Measurements from ENCODE around the gene ATXN1.
A peak's percentile ranks its signal among the peaks of the same experiment; 100 is the strongest.
"Not testable (repeated sequence)": the region's sequence is repeated elsewhere in the genome, so short reads cannot be mapped to it uniquely, and the experiment has no call there.

Gene ATXN1

DNA sequence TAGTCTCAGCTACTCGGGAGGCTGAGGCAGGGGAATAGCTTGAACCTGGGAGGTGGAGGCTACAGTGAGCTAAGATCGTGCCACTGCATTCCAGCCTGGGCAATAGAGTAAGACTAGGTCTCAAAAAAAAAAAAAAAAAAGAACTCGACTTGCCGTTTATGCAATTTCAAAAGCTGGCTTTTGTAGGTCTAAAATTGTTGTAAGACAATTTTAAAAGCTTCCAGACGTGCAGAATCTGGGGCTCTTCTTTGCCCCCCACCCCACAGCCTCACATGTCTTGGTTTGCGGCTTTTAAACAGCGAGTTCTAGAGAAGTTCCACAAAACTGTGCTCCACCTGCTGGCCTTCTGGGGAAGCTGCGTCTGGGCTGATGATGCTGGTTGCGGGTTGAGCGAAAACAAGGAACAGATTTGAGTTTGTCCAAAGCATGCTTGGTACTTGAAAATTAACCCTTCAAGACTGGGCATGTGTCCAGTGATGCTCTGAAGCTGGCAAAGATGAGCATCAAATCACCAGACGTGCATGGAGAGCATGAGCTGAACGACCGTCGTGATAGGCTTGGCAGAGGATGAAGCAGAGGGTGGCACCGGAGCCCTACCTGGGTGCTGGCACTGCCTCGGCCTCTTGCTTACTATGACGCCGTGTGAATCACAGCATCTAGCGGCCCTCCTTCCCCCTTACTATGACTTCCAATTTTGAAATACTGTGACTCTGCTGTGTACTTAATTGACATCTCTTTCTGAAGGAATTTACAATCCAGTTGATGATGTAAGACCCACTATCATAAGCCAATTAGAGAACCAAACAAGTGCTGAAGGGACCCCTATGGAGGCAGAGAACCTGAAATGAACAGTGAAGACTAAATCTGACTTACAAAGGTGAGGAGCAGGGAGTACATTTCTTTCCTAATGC is 351.5 kb downstream of the ATXN1 start:
- peak; percentile 54 for DNase-seq (ENCODE audit: low spot score)

DNA sequence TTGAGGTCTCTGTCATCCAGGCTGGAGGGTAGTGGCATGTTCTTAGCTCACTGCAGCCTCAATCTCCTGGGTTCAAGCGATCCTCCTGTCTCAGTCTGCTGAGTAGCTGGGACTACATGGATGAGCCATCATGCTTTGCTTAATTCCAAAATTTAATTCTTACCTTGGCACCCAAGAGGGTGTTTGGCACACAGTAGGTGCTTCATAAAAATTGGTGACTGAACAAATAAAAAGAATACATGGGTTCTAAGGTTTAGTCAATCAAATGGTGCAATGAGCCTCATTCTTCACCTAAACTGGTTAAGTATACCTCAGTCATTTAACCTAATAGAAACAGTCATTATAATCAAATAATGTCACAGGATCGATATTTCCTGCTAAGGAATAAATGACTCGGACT is 352.5 kb downstream of the ATXN1 start:
- DNase-seq (ENCODE audit: low spot score) = no peak

GRCh38 chr6:16406966-16407365 is 354.3 kb downstream of the ATXN1 start:
- DNase-seq (ENCODE audit: low spot score) = no peak

- DNase-seq (ENCODE audit: low spot score) = not testable (repeated sequence)
Measured at GRCh38 chr6:16406538-16406937, 354.7 kb downstream of the ATXN1 start.

- no peak for DNase-seq (ENCODE audit: low spot score)
Measured at GRCh38 chr6:16405375-16405774, 355.9 kb downstream of the ATXN1 start.

DNA sequence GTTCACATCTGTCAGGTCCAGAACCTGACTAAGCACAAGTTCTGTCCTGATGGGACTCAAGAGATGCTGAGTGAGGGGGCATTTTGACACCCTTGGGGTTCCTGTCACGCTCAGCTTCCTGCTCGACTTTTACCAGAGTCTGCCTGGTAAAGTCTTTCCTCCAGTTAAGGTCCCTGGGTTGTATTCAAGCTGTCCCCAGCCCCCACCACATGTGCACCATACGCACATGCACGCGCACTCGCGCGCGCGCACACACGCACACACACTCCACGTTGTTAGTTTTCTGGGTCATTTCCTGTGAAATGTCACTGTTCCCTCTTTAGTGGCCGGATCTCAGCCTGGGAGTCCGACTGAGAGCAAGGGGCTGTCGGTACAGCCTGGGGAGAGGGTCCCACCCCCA is 356.8 kb downstream of the ATXN1 start:
- DNase-seq (ENCODE audit: low spot score) = no peak

GRCh38 chr6:16403831-16404230 is 357.4 kb downstream of the ATXN1 start:
- no peak for DNase-seq (ENCODE audit: low spot score)

DNA sequence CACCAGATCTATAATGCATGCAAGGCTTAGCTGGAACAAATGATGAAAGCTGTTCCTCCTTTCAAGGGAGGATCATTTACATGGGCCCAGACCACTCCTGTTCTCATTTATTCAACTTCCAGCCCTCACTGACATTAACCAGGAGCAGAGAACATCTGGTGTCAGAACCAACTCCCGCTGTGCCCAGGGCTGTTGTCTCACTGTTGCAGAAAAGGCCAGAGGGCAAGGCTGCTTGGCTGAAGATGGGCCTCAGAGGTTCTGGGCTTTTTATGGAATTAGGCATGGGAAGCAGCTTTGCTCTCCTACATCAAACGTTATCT is 358.7 kb downstream of the ATXN1 start:
- DNase-seq (ENCODE audit: low spot score) = no peak

DNA sequence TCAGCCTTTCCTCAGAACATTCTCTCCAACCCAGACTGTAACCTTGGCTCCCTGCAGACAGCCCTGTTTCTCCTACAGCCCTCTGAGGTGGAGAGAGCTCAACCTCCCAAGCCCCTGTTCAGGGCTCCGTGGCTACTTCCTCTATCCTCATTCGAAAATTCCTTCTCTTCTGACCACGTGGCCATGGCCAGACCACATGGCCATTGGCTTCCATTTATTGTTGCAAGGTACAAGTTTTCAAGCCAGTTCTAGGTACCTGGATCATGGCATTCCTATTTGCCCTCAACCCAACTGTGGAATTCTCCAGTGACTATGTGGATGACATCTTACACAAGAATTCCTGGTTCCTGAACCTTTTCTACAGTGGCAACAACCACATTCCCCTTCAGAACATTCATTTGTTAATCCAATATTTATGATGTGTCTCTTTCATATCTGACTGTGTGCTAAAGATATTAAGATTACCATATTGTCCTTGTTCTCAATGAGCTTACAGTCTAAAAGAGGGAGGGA is 361.0 kb downstream of the ATXN1 start:
- DNase-seq (ENCODE audit: low spot score) = no peak

- DNase-seq (ENCODE audit: low spot score) = no peak
Measured at GRCh38 chr6:16399695-16400094, 361.6 kb downstream of the ATXN1 start.

- DNase-seq (ENCODE audit: low spot score) = no peak
Measured at GRCh38 chr6:16399158-16399557, 362.1 kb downstream of the ATXN1 start.

DNA sequence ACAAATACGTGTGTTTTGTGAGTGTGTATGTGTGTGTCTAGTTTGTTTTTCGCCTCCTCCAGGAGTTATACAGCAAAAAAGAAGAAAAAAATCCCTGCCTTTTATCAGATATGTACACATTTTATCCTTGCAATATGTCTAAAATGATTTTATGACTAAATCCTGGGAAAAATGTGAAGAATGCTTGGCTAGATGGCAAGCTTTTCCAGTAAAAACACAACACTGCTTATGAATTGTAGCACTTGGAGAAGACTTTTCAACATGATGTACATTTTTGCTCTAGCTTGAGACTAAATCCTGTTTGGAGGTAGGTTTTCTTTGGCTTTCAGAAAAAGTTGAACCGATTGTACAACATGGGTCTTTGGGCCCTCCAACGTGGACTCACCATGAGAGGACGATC is 362.7 kb downstream of the ATXN1 start:
- no peak for DNase-seq (ENCODE audit: low spot score)

- DNase-seq (ENCODE audit: low spot score) = no peak
Measured at GRCh38 chr6:16397623-16398022, 363.6 kb downstream of the ATXN1 start.

DNA sequence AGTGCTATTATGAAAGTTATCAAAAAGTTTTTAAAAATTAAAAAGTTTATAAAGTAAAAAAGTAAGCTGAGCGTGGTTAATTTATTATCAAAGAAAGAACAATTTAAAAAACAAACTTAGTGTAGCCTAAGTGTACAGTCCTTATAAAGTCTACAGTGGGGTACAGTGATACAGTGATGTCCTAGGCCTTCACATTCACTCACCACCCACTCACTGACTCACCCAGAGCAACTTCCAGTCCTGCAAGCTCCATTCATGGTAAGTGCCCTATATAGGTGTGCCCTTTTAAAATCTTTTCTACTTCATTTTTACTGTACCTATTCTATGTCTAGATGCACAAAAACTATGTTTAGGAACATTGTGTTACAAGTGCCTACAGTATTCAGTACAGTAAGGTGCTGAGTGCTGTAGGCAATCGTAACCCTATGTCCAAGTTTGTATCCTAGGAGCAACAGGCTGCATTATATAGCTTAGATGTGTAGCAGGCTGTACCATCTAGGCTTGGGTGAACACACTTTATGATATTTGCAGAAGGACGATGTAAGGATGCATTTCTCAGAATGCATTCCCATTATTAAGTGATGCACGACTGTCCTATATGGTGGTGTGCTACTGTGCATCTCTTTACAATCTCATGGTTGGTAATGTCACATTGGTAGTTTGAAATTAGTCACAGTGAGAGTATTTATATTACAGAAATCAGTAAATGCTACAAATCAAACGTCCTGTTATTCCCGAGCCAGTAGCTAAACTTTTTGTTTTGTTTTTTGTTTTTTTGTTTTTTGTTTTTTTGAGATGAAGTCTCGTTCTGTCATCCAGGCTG is 364.6 kb downstream of the ATXN1 start:
- DNase-seq (ENCODE audit: low spot score) = no peak

DNA sequence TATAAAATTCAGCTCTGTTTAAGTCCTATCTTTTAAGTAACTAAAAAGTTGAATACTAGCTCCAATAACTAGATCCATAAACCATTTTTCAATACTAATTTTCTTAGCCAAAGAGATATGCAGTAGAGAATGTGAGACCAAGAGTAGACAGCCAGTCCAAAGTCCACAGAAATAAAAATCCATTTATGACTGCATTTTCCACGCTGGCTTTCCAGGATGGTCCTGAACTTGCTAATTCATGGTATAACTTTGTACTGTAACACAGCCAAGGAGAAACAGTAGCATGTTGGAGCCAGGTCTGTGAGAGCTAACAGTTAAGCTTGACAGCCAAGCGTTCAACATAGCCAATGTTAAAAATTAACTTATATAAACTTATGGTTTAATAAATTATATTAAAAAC is 366.6 kb downstream of the ATXN1 start:
- DNase-seq (ENCODE audit: low spot score) = no peak

GRCh38 chr6:16393326-16393725 is 367.9 kb downstream of the ATXN1 start:
- no peak for DNase-seq (ENCODE audit: low spot score)

DNA sequence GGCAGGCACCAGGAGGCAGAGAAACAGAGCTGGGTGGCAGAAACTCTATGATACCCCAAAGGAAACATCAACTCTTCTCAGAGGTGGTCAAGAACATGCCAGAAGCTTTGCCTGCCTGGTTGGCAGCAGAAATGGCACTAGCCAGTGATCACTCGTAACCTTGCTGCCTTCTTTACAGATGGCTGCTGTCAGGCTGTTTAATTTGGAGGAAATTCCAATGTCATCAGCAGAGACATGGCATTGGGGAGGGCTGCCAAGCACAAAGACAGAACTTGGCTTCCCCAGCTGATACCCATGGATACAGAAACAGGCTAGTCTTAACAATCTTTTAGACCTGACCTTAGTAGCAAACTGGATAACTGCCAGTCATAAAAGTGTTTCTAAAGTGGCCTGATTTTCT is 369.2 kb downstream of the ATXN1 start:
- no peak for DNase-seq (ENCODE audit: low spot score)

- no peak for DNase-seq (ENCODE audit: low spot score)
Measured at GRCh38 chr6:16391451-16391912, 369.8 kb downstream of the ATXN1 start.

DNA sequence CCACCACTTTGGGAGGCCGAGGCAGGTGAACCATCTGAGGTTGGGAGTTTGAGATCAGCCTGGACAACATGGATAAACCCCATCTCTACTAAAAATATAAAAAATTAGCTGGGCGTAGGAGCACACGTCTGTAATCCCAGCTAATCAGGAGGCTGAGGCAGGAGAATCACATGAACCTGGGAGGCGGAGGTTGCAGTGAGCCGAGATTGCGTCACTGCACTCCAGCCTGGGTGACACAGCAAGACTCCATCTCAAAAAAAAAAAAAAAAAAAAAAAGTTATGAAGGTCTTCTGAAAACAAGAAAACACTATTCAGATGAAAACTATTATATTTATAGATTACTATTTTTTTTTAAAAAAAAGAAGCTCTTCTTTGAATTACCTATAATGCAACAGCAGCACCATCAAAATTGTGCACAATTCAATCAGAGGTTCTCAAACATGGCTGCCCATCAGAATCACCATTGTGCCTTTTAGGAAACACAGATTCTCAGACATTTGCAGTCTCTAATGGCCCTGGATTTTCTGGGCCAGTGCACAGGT is 370.3 kb downstream of the ATXN1 start:
- DNase-seq (ENCODE audit: low spot score) = not testable (repeated sequence)

DNA sequence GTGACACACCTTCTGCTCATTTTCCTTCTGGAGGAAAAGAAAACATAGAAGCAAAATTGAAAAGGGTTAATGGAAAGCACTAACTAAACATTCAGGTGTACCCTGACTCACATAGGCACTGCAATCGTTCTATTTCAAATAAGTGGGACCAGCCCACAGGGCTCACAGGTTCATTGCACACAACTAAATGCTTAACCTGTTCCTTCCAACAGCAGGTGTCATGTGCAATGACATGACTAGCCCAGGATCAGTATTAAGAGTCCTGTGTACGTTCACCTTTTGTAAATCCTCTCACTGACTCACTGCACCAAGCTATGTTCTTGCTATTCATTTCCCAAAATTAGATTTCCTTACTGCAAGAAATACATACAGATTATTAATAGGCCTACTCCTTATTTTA is 371.6 kb downstream of the ATXN1 start:
- DNase-seq (ENCODE audit: low spot score) = no peak

DNA sequence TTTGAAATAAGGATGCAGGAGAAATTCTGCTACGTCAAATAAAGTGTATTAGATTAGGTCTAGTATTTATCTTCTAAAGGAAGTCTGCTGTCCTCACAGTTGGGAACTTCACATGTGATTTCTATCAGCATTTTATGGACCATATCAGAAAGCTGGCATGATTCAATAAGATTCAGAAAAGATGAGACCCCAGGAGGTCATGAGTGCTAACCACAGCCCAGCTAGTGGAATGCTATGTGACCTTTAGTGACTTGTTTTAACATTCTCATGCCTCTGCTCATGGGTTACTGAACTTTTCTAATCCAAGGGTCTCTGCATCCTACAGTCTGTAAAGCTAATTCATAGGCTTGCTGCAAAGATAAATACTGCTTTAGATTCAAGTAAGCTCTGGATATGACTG is 372.8 kb downstream of the ATXN1 start:
- DNase-seq (ENCODE audit: low spot score) = no peak

GRCh38 chr6:16386057-16386456 is 375.2 kb downstream of the ATXN1 start:
- no peak for DNase-seq (ENCODE audit: low spot score)
